Mesenchymal stem cell (in vitro differentiated cells and primary cell): ENCODE data around the gene RIN2.

Experiments
- DNase-seq: peaks from one replicate; pipeline ENCODE4 v3.0.0-alpha.2; 2013
- H2AFZ ChIP-seq: one replicate; pipeline ENCODE4 v1.6.1; 2013; ENCODE audit warnings: low read depth, mild to moderate bottlenecking, control low read depth, inconsistent platforms, low read length, moderate library complexity
- H2AK5ac ChIP-seq: 2 replicates; pipeline ENCODE4 v1.6.1; 2013; ENCODE audit warnings: low read length, moderate library complexity, mild to moderate bottlenecking, inconsistent platforms; ENCODE audit not compliant: severe bottlenecking
- H2BK120ac ChIP-seq: one replicate; pipeline ENCODE4 v1.6.1; 2013; ENCODE audit warnings: low read depth, mild to moderate bottlenecking, inconsistent platforms, low read length, moderate library complexity
- H2BK12ac ChIP-seq, 2 experiments: one replicate each; pipeline ENCODE4 v1.6.1; 2013; ENCODE audit warnings: inconsistent platforms in 2 of 2, low read length in 2 of 2, mild to moderate bottlenecking in 2 of 2, moderate library complexity in 2 of 2, control low read depth in 1 of 2
- H2BK15ac ChIP-seq: one replicate; pipeline ENCODE4 v1.6.1; 2013; ENCODE audit warnings: mild to moderate bottlenecking, low read depth, inconsistent platforms; ENCODE audit not compliant: poor library complexity, severe bottlenecking
- H2BK5ac ChIP-seq: 2 replicates; pipeline ENCODE4 v1.6.1; 2013; ENCODE audit warnings: low read depth, mild to moderate bottlenecking, low read length, control low read depth, inconsistent platforms; ENCODE audit not compliant: poor library complexity, severe bottlenecking
- H3K14ac ChIP-seq, 2 experiments: one replicate each; pipeline ENCODE4 v1.6.1; 2013; ENCODE audit warnings: inconsistent platforms in 2 of 2, low read length in 2 of 2, control low read depth in 1 of 2, mild to moderate bottlenecking in 1 of 2, moderate library complexity in 1 of 2
- H3K18ac ChIP-seq, 2 experiments: one replicate each; pipeline ENCODE4 v1.6.1; 2013; ENCODE audit warnings: inconsistent platforms in 2 of 2, low read length in 2 of 2, control low read depth in 1 of 2, low read depth in 1 of 2, mild to moderate bottlenecking in 1 of 2
- H3K23ac ChIP-seq, 2 experiments: one replicate each; pipeline ENCODE4 v1.6.1; 2013; ENCODE audit warnings: inconsistent platforms in 2 of 2, low read length in 2 of 2, mild to moderate bottlenecking in 2 of 2, moderate library complexity in 2 of 2, control low read depth in 1 of 2
- H3K27ac ChIP-seq: 2 replicates; pipeline ENCODE4 v1.5.1; 2013; ENCODE audit warnings: mild to moderate bottlenecking, moderate library complexity, low read length, control low read depth, inconsistent platforms; ENCODE audit not compliant: poor library complexity, severe bottlenecking
- H3K27me3 ChIP-seq, 2 experiments: 2 replicates each; pipeline versions ENCODE4 v1.6.1 to v1.7.0; 2013; ENCODE audit warnings: low read length in 2 of 2, mild to moderate bottlenecking in 2 of 2, moderate library complexity in 2 of 2, control low read depth in 1 of 2, inconsistent platforms in 1 of 2; ENCODE audit not compliant: control insufficient read depth in 1 of 2, insufficient read depth in 1 of 2
- H3K36me3 ChIP-seq, 2 experiments: 2 replicates each; pipeline versions ENCODE4 v1.6.1 to v1.7.0; 2013; ENCODE audit warnings: low read length in 2 of 2, control low read depth in 1 of 2, inconsistent platforms in 1 of 2, low read depth in 1 of 2, mild to moderate bottlenecking in 1 of 2; ENCODE audit not compliant: insufficient read depth in 2 of 2, control insufficient read depth in 1 of 2
- H3K4ac ChIP-seq, 2 experiments: one replicate each; pipeline ENCODE4 v1.6.1; 2013; ENCODE audit warnings: inconsistent platforms in 2 of 2, low read length in 2 of 2, mild to moderate bottlenecking in 2 of 2, moderate library complexity in 2 of 2, control low read depth in 1 of 2, low read depth in 1 of 2
- H3K4me1 ChIP-seq: 2 replicates; pipeline ENCODE4 v1.6.1; 2013; ENCODE audit warnings: low read depth, low read length, control low read depth; ENCODE audit not compliant: control insufficient read depth, insufficient read depth
- H3K4me2 ChIP-seq: 2 replicates; pipeline ENCODE4 v1.6.1; 2013; ENCODE audit warnings: low read length, mild to moderate bottlenecking, inconsistent platforms; ENCODE audit not compliant: poor library complexity, severe bottlenecking
- H3K4me3 ChIP-seq, 2 experiments: 2 replicates each; pipeline versions ENCODE4 v1.5.1 to v1.7.0; 2013; ENCODE audit warnings: low read length in 2 of 2, mild to moderate bottlenecking in 2 of 2, control low read depth in 1 of 2, low read depth in 1 of 2; ENCODE audit not compliant: insufficient read depth in 1 of 2
- H3K79me1 ChIP-seq: replicated peaks from 2 replicates; pipeline ENCODE4 v1.6.1; 2013; ENCODE audit warnings: mild to moderate bottlenecking, control low read depth, low read length, inconsistent platforms; ENCODE audit not compliant: poor library complexity, severe bottlenecking
- H3K9ac ChIP-seq: 2 replicates; pipeline ENCODE4 v1.7.0; 2013; ENCODE audit warnings: mild to moderate bottlenecking, low read length, moderate library complexity
- H3K9me3 ChIP-seq: 2 replicates; pipeline ENCODE4 v1.7.0; 2013; ENCODE audit warnings: mild to moderate bottlenecking, low read length; ENCODE audit not compliant: control insufficient read depth
- H4K8ac ChIP-seq: one replicate; pipeline ENCODE4 v1.6.1; 2013; ENCODE audit warnings: inconsistent platforms, mild to moderate bottlenecking, low read length, moderate library complexity
- H4K91ac ChIP-seq: one replicate; pipeline ENCODE4 v1.6.1; 2013; ENCODE audit warnings: mild to moderate bottlenecking, low read length, inconsistent platforms
- WGBS: methylation state at CpG from one replicate; pipeline ENCODE4 v1.1.7; 2013; ENCODE audit warnings: mixed read lengths; 5-methylcytosine and 5-hydroxymethylcytosine counted together

RIN2 gene

GRCh38 chr20:19729672-19730071 is 28.4 kb upstream of the RIN2 start:
- Histone ChIP-seq H3K4me3 (no peak overlapping the region), H3K27me3 (no peaks in the 10 kb centered on the region), H2BK5ac (no peak overlapping the region), H3K36me3 (no peaks in the 10 kb centered on the region), H3K79me1 (no peaks in the 10 kb centered on the region), H3K9ac (no peak overlapping the region), H3K4me1 (no peaks in the 10 kb centered on the region), H4K91ac (no peak overlapping the region), H3K9me3 (no peaks in the 10 kb centered on the region), H3K23ac (no peak overlapping the region), H2AFZ (no peak overlapping the region), H3K4ac (no peak overlapping the region), H2AK5ac (no peak overlapping the region), H2BK12ac (no peak overlapping the region), H3K14ac (no peak overlapping the region), H3K4me2 (no peak overlapping the region), H3K27ac (no peak overlapping the region), H2BK15ac (no peak overlapping the region), H2BK120ac (no peak overlapping the region), H3K18ac (no peak overlapping the region), H4K8ac (no peak overlapping the region)
- no peak for DNase-seq
- 81% methylated on average over 4 of the region's 4 CpGs for WGBS

- peak overlapping the region in 1 of 2 experiments; percentile 21 for H2BK12ac ChIP-seq
- no peak overlapping the region for H2BK15ac ChIP-seq
- no peak for DNase-seq
- H4K8ac ChIP-seq: no peak overlapping the region
- H3K27ac ChIP-seq: no peak overlapping the region
- H3K4ac ChIP-seq: no peak overlapping the region
- no peak overlapping the region for H3K14ac ChIP-seq
- no peaks in the 10 kb centered on the region for H3K79me1 ChIP-seq
- H2BK5ac ChIP-seq: no peak overlapping the region
- no peaks in the 10 kb centered on the region for H3K9me3 ChIP-seq
- no peaks in the 10 kb centered on the region for H3K36me3 ChIP-seq
- H3K4me2 ChIP-seq: no peak overlapping the region
- H3K4me1 ChIP-seq: no peaks in the 10 kb centered on the region
- H2AFZ ChIP-seq: no peak overlapping the region
- no peak overlapping the region for H3K23ac ChIP-seq
- no peak overlapping the region for H2BK120ac ChIP-seq
- H2AK5ac ChIP-seq: no peak overlapping the region
- no peak overlapping the region for H3K9ac ChIP-seq
- H4K91ac ChIP-seq: no peak overlapping the region
- no peaks in the 10 kb centered on the region for H3K27me3 ChIP-seq
- 70% methylated on average over 5 of the region's 7 CpGs for WGBS
- H3K18ac ChIP-seq: no peak overlapping the region
- H3K4me3 ChIP-seq: no peak overlapping the region
Measured at GRCh38 chr20:19730706-19731105, 27.4 kb upstream of the RIN2 start.

GRCh38 chr20:19734811-19735210 is 23.2 kb upstream of the RIN2 start:
- Histone ChIP-seq H2BK120ac (peak overlapping the region; percentile 52), H3K27me3 (no peaks in the 10 kb centered on the region), H3K9ac (peak overlapping the region; percentile 27), H2AK5ac (peak overlapping the region; percentile 15), H2BK5ac (no peak overlapping the region), H2BK12ac (peak overlapping the region in 1 of 2 experiments; percentile 24), H2BK15ac (peak overlapping the region; percentile 12), H4K8ac (peak overlapping the region; percentile 67), H3K27ac (no peak overlapping the region), H3K18ac (no peak overlapping the region), H3K4me3 (no peak overlapping the region), H3K14ac (no peak overlapping the region), H3K36me3 (no peaks in the 10 kb centered on the region), H3K23ac (no peak overlapping the region), H3K79me1 (no peaks in the 10 kb centered on the region), H3K9me3 (no peaks in the 10 kb centered on the region), H3K4me1 (no peaks in the 10 kb centered on the region), H2AFZ (no peak overlapping the region), H3K4ac (no peak overlapping the region), H3K4me2 (no peak overlapping the region), H4K91ac (no peak overlapping the region)
- no peak for DNase-seq
- 88% methylated on average over 1 of the region's 1 CpG for WGBS

- Histone ChIP-seq H3K14ac (no peak overlapping the region), H3K23ac (no peak overlapping the region)
Measured at GRCh38 chr20:19735446-19735845, 22.6 kb upstream of the RIN2 start.

More at GRCh38 chr20:19735446-19735845, 22.6 kb upstream of the RIN2 start:
- H4K8ac ChIP-seq: no peak overlapping the region
- no peak overlapping the region for H2AK5ac ChIP-seq
- H3K36me3 ChIP-seq: no peaks in the 10 kb centered on the region
- H3K9ac ChIP-seq: peak overlapping the region; percentile 69
- H4K91ac ChIP-seq: no peak overlapping the region
- H3K27me3 ChIP-seq: no peaks in the 10 kb centered on the region
- WGBS: under 1% methylated on average over 6 of the region's 6 CpGs
- H3K79me1 ChIP-seq: no peaks in the 10 kb centered on the region
- peak; percentile 90 for DNase-seq
- no peak overlapping the region for H3K18ac ChIP-seq
- H2AFZ ChIP-seq: no peak overlapping the region
- H2BK15ac ChIP-seq: no peak overlapping the region
- no peaks in the 10 kb centered on the region for H3K9me3 ChIP-seq
- H3K4ac ChIP-seq: no peak overlapping the region
- no peak overlapping the region for H2BK120ac ChIP-seq
- H2BK12ac ChIP-seq: no peak overlapping the region
- no peaks in the 10 kb centered on the region for H3K4me1 ChIP-seq
- H2BK5ac ChIP-seq: no peak overlapping the region
- peak overlapping the region; percentile 59 for H3K27ac ChIP-seq
- H3K4me2 ChIP-seq: no peak overlapping the region
- no peak overlapping the region for H3K4me3 ChIP-seq
